Neural progenitor cell (in vitro differentiated cells): Measurements from ENCODE around the gene RPAP2.

ENCODE experiments used
- CTCF ChIP-seq: fragments of 200-600 bp; sonication (generic); IDR thresholded peaks from 2 replicates; pipeline ENCODE4 v1.5.1; 2017; ENCODE audit warnings: antibody characterized with exemption, mild to moderate bottlenecking
- EZH2phosphoT487 ChIP-seq: fragments of 200-600 bp; sonication (generic); IDR thresholded peaks from 2 replicates; pipeline ENCODE4 v1.6.1; 2017; ENCODE audit warnings: antibody characterized with exemption

GRCh38 chr1:92327794-92328193 is 28.9 kb downstream of the RPAP2 start:
- TF ChIP-seq CTCF (no peak), EZH2phosphoT487 (no peak)
